Effector CD4-positive, alpha-beta T cell (primary cell): Measurements from ENCODE around the gene RPL18.

Experiments used
- DNase-seq: peaks from one replicate; pipeline ENCODE4 v3.0.0-alpha.2; 2020

RPL18 gene

DNA sequence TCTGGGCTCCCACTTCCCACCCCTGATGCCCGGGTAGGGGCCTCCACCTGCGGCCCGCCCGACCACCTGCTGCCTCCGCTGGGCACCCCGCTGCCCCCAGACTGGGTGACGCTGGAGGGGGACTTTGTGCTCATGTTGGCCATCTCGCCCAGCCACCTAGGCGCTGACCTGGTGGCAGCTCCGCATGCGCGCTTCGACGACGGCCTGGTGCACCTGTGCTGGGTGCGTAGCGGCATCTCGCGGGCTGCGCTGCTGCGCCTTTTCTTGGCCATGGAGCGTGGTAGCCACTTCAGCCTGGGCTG, 10.3 kb upstream of the RPL18 start:
- DNase-seq: no peak

DNA sequence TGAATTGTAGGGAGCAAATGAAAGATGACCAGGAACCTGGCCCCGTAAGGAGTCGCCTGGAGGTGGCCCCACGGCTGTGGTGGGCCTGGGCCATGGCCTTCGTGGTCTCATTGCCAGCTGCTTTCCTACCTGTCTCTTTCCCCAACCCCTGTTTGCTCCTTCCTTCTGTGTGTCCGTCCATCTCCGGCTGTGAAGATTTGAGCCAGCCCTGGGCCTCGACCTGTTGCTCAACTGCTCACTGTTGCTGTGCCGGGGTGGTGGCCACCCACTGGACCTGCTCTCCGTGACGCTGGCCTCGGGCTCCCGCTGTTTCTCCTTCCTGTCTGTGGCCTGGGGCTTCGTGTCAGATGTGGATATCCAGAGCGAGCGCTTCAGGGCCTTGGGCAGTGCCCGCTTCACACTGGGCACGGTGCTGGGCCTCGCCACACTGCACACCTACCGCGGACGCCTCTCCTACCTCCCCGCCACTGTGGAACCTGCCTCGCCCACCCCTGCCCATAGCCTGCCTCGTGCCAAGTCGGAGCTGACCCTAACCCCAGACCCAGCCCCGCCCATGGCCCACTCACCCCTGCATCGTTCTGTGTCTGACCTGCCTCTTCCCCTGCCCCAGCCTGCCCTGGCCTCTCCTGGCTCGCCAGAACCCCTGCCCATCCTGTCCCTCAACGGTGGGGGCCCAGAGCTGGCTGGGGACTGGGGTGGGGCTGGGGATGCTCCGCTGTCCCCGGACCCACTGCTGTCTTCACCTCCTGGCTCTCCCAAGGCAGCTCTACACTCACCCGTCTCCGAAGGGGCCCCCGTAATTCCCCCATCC, 9.7 kb upstream of the RPL18 start:
- DNase-seq: no peak

- no peak for DNase-seq
These were observed 8.9 kb upstream of the RPL18 start for GRCh38 chr19:48627865-48628314.

DNA sequence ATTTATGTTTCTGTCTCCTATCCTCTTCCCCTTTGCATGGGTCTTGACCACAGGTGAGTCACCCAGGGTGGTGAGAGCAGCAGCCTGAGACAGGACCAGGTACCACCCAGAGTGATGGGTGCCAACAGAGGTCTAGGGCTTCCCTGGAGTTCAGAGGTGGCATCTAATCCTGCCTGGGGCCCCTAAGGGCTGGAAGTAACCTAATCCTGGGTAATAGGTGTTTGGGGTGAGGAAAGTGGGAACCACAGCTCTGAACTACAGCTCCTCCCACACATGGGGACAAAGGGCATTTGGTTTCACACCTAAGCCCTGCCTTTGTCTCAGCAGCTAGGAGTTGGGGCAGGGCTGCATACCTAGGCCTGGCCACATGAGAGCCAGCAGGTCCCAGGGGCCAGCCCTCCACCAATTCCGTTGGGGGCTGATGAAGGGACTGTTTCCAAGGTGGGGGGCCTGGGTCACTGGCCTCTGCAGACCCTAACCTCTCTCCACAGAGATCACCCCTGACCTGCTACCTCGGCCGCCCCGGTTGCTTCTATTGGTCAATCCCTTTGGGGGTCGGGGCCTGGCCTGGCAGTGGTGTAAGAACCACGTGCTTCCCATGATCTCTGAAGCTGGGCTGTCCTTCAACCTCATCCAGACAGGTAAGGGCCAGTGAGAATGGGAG, 8.4 kb upstream of the RPL18 start:
- DNase-seq: no peak

GRCh38 chr19:48625891-48626327, 6.9 kb upstream of the RPL18 start:
- no peak for DNase-seq

DNA sequence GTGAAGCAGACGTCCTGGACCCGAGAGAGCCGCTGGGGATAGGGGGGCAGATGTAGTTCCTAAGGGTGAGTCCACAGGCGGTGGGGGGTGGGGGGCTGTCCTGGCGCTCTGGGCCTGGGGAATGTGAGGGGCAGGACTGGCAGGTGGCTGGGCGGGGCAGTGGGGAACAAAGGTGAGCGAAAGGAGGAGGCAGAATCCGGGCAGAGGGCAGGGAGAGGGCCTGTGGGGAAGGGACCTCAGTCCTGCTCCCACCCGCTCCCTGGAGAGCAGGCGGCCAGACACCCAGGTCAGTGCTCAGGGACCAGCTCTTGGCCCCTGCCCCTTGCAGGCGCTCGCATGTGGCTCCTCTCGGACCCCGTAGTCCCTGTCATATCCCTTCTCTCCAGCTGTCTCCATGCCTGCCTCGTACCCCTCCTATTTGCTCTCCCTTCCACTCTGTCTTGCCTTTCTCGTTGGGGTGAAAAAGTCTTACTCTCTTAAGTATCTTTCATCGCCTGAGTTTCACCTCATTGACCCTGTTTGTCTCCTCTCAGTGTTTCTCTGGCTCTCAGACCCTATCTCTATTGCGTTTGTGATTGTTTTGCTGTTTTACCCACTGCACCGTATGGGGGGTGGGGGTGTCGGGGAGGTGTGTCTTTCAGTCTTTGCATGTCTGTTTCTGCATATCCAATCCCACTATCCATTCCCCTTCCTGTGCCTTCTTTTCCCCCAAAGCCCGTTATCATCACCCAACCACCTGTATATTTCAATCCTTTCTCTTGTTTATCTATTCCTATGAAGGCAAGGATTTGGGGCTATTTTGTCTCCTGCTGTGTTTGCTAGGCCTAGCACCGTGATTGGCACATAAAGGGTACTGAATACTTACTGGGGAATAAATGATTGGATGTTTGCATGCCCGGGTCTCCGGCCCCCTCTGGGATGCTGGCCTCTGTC, 6.1 kb upstream of the RPL18 start:
- no peak for DNase-seq

GRCh38 chr19:48624067-48624594, 5.2 kb upstream of the RPL18 start:
- peak; percentile 89 for DNase-seq

GRCh38 chr19:48623556-48624066, 4.6 kb upstream of the RPL18 start:
- DNase-seq: no peak

DNA sequence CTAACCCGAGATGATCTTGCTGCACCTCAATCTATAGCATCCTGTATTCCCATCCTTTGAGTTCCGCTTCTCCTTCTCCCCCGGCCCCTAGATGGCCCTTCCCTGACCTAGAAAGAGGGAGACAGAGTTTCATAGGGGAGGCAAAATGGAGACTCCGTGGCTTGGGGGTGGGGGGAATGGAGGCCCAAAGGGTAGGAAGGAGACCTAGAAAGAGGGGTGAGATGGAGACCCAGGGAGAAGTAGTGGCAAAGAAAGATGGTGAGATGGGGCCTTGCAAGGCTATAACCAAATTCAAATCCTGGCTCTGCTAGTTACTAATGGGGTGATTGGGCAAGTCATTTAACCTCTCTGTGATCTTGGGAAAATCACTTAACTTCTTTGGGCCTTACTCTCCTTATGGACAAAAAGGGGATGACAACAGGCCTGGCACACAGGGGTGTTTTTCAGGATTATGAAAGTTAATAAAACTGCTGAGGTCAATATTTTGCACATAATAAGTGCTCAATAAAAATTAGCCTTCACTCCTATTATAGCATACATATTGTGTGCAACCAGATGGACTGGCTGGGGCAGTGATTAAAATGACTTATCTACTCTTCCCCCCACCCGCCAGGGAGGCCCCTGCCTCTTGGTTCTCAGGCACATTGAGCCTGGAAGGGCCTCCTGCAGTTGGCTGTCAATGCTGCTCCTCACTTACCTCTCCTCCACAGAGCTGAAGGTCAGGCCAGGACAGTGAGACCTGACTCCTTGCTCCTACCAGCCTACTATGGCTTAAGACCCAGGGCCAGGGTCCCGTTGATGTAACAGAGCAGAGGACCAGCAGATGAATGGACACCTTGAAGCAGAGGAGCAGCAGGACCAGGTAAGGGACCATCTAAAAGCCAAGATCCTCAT, 961 bp upstream of the RPL18 start:
- no peak for DNase-seq

DNA sequence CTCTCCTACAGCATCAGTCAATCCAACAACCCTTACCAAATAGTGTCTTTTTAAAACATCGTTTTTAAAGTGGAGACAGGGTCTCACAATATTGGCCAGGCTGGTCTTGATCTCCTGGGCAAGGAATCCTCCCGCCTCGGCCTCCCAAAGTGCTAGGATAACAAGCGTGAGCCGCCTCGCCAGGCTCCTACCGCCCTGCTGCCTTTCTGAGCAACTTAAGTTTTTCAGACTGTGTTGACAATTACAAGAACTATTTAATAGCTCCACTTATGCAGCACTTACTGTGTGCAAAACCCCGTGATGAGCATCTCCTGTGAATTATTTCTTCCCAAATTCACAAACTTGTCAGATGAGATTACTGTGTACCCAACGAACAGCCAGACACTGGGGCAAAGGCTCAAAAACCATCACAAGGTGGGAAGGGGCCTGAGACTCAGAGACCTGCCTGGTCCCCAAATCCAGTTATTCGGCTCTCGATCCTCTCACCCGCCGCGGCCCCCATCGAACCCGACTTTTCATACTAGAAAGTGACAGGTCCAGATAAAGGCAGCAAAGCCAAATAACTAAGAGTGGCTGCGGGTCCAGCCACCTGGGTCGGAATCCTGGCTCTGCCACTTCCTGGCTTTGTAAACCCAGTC, 581 bp downstream of the RPL18 start:
- no peak for DNase-seq

GRCh38 chr19:48617146-48617937, 1.6 kb downstream of the RPL18 start:
- no peak for DNase-seq

DNA sequence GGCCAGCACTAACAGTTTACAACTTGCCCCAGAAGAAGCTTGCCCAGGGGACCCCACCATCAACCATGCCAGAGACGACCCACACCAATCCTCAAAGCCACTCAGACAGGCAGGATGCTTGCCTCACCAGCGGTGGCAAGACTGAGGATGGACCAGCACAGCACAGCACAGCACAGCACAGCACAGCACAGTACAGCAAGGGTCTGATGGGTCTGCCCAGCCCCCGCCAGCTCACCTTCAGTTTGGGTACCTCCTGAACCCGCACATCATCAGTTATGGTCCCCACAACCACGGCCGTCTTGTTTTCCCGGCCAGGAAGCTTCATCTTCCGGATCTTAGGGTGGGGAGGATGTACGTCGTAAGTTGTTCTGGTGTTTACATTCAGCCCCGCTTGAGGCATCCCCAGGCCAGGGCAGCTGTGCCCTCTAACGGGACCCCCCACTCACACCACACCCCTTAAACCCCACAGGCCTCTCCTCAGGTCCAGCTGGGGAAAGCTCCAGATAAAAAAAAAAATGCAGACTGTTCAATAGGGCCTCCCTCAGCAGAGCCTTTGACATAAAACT, 2.4 kb downstream of the RPL18 start:
- no peak for DNase-seq

- no peak for DNase-seq
These were observed 2.9 kb downstream of the RPL18 start for GRCh38 chr19:48616041-48616436.

- DNase-seq: no peak
These were observed 3.5 kb downstream of the RPL18 start for GRCh38 chr19:48615231-48616040.

- DNase-seq: no peak
These were observed 4.3 kb downstream of the RPL18 start, which contains the start of gene FAM83E for GRCh38 chr19:48614436-48615230. Gene FAM83E (minus strand): TSS chr19:48615076. CDS start chr19:48613372, 1,704 bp downstream.

DNA sequence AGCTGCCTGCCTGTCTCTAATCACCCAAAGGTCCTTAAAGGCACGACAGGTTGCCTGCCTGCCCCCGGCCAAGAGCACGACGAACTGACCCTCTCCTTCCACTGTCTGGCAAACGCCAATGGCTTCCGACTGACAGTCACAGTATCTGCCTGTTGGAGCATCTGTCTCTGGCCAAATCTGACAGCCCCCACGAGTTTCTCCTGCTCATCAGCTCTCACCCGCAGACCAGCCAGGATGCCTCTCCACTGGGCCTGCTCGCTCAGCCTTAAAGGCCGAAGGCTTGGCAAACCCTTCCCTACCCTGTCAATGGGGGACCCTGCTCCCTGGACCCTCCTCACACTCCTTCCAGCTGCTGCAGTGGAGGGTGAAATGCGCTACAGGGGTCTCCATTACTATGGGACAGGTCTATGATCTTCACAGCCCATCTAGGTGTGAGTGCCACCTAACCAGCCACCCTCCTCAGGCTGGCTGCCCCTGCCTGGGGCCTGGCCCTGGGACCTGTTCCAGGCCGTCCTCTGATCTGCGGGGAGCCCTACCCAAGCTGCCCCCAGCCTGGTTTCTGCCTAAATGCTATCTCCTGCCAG, 5.0 kb downstream of the RPL18 start:
- DNase-seq: no peak

DNA sequence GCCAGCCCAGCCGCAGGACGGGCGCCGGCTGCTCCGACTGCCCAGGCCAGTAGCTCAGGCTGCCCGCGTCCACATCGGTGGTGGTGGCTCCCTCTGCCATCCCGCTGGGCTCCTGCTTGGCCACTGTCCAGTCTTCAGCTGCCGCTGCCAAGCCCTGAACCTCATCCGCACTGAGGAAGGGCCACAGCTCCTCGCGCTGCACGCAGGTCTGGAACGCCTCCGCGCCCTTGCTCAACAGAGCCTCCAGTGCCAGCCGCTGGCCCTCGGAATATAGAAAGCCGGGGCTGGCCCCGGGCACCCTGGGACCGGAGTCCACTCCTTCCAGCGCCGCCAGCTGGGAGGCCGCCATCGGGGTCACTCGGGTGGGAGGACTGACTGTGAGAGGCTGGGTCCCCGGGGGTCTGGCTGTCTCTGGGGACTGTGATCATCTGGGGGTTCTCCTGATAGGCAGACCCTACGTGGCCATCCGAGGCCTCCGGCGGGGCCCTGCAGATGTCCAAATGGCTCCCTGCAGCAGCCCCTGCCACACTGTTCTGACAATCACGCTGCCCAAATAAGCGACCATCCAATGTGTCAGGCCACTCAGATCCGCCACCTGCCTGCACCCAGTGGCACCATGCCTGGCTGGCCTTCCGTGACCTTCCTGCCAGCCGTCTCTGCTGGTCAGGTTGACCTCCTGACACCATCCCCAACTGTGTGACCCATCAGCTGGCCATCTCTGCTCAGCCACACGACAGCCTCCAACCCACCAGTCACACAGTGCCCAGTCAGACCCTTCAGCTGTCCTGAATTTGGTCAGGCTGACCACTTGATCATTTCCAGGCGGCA, 5.7 kb downstream of the RPL18 start:
- no peak for DNase-seq
